Measurements from ENCODE around the gene TBX19.
A peak's percentile ranks its signal among the peaks of the same experiment; 100 is the strongest.

TBX19 gene

DNA sequence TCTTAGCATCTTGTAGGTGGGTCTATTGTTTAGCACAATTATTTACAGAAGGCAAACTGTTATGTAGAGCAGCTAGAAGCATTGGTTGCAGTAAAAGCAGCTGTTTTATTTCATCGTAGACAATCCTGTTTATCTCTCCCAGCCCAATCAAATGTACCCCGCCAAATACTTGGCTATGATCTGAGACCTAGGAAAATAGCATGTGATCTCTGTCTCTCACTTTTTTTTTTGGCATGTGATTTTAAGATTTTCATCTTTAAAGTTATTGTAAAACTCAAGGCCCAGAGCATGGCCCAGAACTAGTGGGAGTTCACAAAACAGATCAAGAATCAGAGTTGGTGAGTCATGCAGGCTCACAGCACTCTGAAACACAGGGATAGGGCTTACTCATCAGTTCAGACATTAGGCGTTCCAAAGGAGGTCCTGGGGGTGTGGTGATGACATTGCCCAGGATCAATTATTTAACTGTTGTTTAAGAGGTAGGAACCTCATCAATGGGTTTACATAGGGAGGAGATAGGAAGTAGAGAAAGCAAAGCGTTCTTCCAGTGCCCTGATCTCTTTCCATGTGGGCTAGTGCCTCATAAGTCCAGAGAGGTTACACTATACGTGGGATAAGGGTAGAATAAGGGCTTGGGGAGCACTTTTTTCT, 40.2 kb downstream of the TBX19 start:
- Mint-ChIP-seq H3K36me3 (ENCODE audit: low read depth) (peaks cover 11% of the 10 kb centered on the region), H3K4me1 (ENCODE audit: low read depth) (peaks cover 27% of the 10 kb centered on the region), H3K9me3 (no peaks in the 10 kb centered on the region), H3K27me3 (ENCODE audit: low read depth) (no peaks in the 10 kb centered on the region), H3K27ac (no peak overlapping the region), H3K4me3 (no peak overlapping the region)

DNA sequence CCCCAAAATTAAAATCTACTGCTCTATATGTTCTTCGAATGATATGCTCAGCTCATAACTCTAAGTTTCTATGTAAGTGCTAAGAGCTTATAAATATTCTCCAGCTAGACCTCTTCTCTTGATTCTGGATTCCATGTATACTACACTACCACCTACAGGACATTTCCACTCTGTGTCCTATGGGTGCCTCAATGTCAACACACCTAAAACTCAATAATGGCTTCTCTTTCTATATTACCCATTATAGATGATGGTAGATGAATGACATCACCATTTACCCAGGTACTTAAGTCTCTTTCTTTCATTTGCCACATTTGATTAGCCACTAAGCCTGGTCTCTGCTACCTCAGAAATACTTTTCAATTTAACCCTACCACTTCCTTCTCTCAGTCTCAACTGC, 41.3 kb downstream of the TBX19 start:
- no peaks in the 10 kb centered on the region for H3K9me3 Mint-ChIP-seq
- no peaks in the 10 kb centered on the region for H3K27me3 Mint-ChIP-seq (ENCODE audit: low read depth)
- H3K4me3 Mint-ChIP-seq: no peak overlapping the region
- H3K27ac Mint-ChIP-seq: no peak overlapping the region
- H3K36me3 Mint-ChIP-seq (ENCODE audit: low read depth): peaks cover 8% of the 10 kb centered on the region
- H3K4me1 Mint-ChIP-seq (ENCODE audit: low read depth): peaks cover 27% of the 10 kb centered on the region

DNA sequence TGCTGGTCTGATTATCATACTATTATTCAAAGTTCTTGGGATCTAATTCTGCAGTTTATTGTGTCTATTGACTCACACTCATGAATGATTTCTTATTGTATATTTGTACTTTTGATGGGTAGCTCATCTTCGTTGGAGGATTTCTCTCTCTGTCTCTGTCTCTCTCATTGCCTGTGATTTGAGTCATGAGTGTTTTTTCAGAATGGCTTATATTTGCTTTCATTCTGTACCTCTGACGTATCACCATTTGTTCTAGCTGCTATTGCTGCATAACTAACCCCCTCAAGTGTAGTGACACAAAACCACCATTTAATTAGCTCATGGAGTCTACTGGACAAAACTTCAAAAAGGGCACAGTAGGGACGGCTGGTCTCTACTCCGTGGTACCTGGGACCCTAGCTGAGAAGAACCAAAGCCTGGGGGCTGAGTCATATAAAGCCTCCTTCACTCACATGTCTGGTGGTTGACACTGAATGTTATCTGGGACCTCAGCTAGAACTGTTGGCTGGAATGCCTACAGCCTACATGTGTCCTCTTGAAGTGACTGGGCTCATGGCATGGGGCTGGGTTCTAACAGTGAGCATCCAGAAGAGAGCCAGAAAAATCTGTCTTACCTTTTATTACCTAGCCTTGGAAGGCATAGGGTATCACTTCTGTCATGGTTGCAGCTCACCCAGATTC, 44.2 kb downstream of the TBX19 start:
- H3K9me3 Mint-ChIP-seq: no peaks in the 10 kb centered on the region
- H3K27me3 Mint-ChIP-seq (ENCODE audit: low read depth): no peaks in the 10 kb centered on the region
- no peak overlapping the region for H3K4me3 Mint-ChIP-seq
- H3K36me3 Mint-ChIP-seq (ENCODE audit: low read depth): no peaks in the 10 kb centered on the region
- H3K27ac Mint-ChIP-seq: no peak overlapping the region
- H3K4me1 Mint-ChIP-seq (ENCODE audit: low read depth): peaks cover 13% of the 10 kb centered on the region

DNA sequence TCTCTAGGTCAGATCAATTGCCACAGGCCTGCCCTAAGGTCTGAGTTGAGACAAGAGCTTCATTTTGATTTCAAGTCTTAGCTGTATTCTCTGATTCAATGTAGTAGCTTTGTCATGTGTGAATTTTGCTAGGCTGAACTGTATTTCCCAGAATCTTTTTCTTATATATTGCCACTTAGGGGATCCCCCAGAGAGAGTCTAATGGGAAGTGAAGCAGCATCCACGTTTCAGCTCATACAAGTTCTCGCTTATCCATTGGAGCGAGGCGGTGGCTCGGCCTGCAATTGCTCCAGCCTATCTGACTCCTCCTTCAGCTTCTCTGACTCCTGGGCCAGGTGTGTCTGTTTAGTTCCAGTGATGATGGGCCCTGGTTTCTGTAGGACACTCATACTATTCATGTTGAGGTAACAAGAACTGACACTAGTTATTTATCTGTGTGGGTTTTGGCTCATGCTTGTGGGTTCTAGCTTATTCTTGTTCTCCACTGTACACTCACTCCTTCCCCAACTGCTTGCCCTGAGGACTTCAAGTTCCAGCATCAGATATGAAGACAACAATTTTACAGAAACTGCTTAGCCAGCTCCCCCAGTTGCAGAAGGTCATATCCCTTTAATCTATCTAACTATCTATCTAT, 48.2 kb downstream of the TBX19 start:
- no peaks in the 10 kb centered on the region for H3K36me3 Mint-ChIP-seq (ENCODE audit: low read depth)
- H3K27me3 Mint-ChIP-seq (ENCODE audit: low read depth): no peaks in the 10 kb centered on the region
- no peak overlapping the region for H3K4me3 Mint-ChIP-seq
- H3K27ac Mint-ChIP-seq: no peak overlapping the region
- H3K4me1 Mint-ChIP-seq (ENCODE audit: low read depth): peaks cover 4% of the 10 kb centered on the region
- H3K9me3 Mint-ChIP-seq: no peaks in the 10 kb centered on the region

DNA sequence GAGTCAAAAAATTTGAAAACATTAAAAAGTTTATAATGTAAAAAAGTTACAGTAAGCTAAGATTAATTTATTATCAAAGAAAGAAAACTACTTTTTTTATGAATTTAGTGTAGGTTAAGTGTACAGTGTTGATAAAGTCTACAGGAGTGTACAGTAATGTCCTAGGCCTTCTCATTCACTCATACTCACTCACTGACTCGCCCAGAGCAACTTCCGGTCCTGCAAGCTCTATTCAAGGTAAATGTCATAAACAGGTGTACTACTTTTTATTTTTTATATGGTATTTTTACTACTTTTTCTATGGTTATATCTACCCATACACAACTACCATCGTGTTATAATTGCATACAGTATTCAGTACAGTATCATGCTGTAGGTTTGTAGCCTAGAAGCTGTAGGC, 49.6 kb downstream of the TBX19 start:
- Mint-ChIP-seq H3K36me3 (ENCODE audit: low read depth) (no peaks in the 10 kb centered on the region), H3K4me1 (ENCODE audit: low read depth) (no peaks in the 10 kb centered on the region), H3K27ac (no peak overlapping the region), H3K9me3 (no peaks in the 10 kb centered on the region), H3K27me3 (ENCODE audit: low read depth) (no peaks in the 10 kb centered on the region), H3K4me3 (no peak overlapping the region)

DNA sequence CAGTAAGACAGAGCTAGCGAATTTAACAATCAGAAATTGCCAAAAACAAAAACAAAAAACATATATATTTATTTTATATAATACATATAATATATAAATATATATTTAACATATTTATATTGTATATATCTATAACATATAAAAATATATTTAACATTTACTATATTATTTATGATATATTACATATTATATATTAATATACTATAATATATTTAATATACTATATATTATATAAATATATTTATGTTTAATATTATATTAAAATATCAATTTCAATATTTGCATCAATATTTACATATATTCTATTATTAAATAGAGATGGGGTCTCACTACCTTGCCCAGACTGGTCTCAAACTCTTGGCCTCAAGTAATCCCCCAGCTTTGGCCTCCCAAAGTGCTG, 50.9 kb downstream of the TBX19 start:
- H3K36me3 Mint-ChIP-seq (ENCODE audit: low read depth): no peaks in the 10 kb centered on the region
- no peaks in the 10 kb centered on the region for H3K9me3 Mint-ChIP-seq
- H3K27me3 Mint-ChIP-seq (ENCODE audit: low read depth): no peaks in the 10 kb centered on the region
- H3K27ac Mint-ChIP-seq: no peak overlapping the region
- H3K4me1 Mint-ChIP-seq (ENCODE audit: low read depth): peaks cover 3% of the 10 kb centered on the region
- no peak overlapping the region for H3K4me3 Mint-ChIP-seq

DNA sequence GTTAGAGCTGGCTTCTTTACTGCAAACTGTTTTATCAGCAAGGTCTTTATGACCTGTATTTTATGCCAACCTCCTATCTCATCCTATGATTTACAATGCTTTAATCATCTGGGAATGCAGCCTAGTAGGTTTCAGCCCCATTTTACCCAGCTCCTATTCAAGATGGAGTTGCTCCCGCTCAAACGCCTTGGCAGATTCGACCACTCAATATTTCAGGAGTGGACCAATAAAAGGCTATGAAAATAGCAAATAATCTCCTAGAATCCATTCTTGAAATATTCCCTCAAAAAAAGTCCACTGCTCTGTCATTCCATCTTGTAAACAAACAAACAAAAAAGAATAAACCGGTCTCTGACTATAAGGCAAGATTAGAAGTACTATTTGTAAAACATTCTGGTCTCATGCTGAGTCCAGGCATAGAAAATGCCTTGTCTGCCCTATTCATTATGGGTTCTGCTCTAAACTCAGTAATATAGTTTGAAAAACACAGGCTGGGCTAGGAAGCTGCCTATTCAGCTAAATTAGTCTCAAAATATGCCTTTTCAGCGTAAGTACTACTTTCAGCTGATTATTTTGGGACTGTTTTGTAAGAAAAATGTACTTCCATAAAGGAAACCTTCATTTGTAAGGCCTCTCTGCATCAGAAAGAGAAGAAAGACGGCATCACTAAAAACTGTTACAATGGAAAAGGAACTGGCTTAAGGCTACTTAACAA, 53.0 kb downstream of the TBX19 start:
- H3K27ac Mint-ChIP-seq: no peak overlapping the region
- H3K4me1 Mint-ChIP-seq (ENCODE audit: low read depth): peaks cover 9% of the 10 kb centered on the region
- peaks cover 3% of the 10 kb centered on the region for H3K27me3 Mint-ChIP-seq (ENCODE audit: low read depth)
- H3K9me3 Mint-ChIP-seq: no peaks in the 10 kb centered on the region
- no peak overlapping the region for H3K4me3 Mint-ChIP-seq
- H3K36me3 Mint-ChIP-seq (ENCODE audit: low read depth): peaks cover 6% of the 10 kb centered on the region

DNA sequence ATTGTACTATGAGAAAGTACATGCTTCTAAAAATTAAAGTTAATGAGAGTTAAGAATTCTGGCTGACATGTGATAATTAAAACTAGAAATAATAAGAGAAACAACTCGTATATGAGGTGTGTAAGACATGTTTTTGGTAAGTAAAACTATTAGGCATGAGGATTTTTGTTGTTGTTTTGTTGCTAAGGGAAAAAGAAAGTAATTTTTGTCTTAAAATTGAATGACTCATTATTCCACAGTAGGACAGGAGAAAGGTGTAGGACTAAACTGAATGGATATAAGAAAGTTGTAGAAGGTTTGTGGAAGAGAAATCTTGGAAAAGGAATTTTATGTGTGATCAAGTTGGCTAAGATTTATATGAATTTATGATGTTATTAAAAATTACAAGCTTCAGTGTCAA, 54.8 kb downstream of the TBX19 start:
- peaks cover 6% of the 10 kb centered on the region for H3K36me3 Mint-ChIP-seq (ENCODE audit: low read depth)
- no peaks in the 10 kb centered on the region for H3K9me3 Mint-ChIP-seq
- H3K4me1 Mint-ChIP-seq (ENCODE audit: low read depth): peaks cover 17% of the 10 kb centered on the region
- H3K4me3 Mint-ChIP-seq: no peak overlapping the region
- H3K27me3 Mint-ChIP-seq (ENCODE audit: low read depth): peaks cover 3% of the 10 kb centered on the region
- no peak overlapping the region for H3K27ac Mint-ChIP-seq

DNA sequence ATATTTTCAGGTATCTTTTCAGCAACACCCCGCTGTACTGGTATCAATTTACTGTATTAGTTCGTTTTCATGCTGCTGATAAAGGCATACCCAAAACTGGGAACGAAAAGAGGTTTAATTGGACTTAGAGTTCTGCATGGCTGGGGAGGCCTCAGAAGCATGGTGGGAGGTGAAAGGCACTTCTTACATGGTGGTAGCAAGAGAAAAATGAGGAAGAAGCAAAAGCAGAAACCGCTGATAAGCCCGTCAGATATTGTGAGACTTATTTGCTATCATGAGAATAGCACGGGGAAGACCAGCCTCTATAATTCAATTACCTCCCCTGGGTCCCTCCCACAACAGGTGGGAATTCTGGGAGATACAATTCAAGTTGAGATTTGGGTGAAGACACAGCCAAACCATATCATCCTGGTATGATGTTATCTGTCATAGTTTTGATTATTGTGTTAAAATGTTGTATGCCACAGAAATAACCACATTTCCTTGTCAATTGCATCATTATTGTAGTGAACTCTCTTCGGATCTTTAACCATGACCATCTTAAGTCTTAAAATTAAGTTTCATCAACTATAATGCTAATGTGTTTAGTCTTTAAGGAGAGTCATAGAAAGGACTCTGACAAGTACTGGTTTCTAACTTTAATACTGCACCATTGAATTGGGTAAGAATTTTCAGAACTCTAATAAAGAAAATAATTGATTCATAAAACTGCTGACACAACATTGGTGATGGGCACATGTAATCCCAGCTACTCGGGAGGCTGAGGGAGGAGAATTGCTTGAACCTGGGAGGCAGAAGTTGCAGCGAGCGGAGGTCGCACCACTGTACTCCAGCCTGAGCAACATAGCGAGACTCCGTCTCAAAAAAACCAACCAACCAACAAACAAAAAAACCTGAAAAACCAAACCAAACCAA, 58.2 kb downstream of the TBX19 start:
- Mint-ChIP-seq H3K36me3 (ENCODE audit: low read depth) (peaks cover 11% of the 10 kb centered on the region), H3K27ac (peak overlapping the region; percentile 22), H3K9me3 (peaks cover 4% of the 10 kb centered on the region), H3K27me3 (ENCODE audit: low read depth) (peaks cover 3% of the 10 kb centered on the region), H3K4me1 (ENCODE audit: low read depth) (peaks cover 45% of the 10 kb centered on the region), H3K4me3 (no peak overlapping the region)

DNA sequence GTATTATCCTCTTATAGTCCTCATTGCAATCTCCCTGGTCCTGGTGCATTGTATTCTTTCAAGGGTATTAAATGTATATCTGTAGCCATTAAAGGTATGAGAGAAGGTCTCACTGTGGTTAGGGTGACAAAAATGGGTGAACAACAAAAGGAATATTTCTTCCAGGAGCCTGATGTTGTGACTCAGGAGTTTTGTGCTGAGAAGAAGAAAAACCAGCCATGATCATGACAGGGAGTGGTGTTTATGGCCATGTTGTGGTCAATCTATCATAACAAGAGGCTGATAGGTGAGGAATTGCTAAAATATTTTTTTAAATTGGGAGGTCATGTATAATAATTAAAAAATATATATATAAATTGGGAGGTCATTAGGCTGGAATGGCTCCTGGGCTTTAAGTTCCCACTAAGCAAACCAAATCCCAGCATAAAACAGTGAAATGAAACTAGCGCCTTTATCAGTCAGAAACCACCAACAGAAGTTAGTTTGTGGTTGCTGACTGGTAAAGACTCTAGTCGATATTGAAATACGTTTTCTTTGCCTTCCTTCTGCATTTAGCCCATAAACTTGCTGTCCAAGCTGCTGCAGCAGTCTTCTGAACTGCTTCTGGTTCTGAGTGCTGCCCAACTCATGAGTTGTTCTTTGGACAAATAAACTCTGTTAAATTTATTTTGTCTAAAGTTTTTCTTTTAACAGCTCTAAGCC, 60.3 kb downstream of the TBX19 start:
- Mint-ChIP-seq H3K4me1 (ENCODE audit: low read depth) (peaks cover 45% of the 10 kb centered on the region), H3K27ac (peak overlapping the region; percentile 71), H3K4me3 (peak overlapping the region; percentile 8), H3K9me3 (peaks cover 4% of the 10 kb centered on the region), H3K36me3 (ENCODE audit: low read depth) (peaks cover 11% of the 10 kb centered on the region), H3K27me3 (ENCODE audit: low read depth) (peaks cover 3% of the 10 kb centered on the region)

DNA sequence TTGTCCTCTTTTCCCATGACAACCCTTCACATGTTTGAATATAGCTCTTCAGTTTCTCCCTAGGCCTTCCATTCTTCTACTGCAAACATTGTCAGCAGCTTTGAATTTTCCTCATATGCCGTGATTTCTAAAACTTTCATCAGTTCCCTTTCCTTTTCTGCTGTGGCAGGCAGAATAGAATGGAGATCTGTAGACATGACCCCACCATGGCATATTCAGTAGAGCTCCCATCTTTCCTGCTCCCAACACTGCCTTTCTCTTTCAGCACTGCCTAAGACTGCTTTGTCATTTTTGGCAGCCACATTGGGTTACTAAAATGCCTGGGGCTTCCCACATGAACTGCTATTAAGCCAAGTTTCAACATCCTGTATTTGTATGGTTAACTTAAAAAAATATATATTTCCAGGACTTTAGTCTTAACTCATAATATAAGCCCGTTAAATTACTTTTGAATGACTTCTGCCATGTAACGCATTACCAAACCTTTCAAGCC, 60.9 kb downstream of the TBX19 start:
- H3K9me3 Mint-ChIP-seq: peaks cover 4% of the 10 kb centered on the region
- H3K4me1 Mint-ChIP-seq (ENCODE audit: low read depth): peaks cover 51% of the 10 kb centered on the region
- peaks cover 3% of the 10 kb centered on the region for H3K27me3 Mint-ChIP-seq (ENCODE audit: low read depth)
- H3K36me3 Mint-ChIP-seq (ENCODE audit: low read depth): peaks cover 11% of the 10 kb centered on the region
- peak overlapping the region; percentile 71 for H3K27ac Mint-ChIP-seq
- peak overlapping the region; percentile 1 for H3K4me3 Mint-ChIP-seq

DNA sequence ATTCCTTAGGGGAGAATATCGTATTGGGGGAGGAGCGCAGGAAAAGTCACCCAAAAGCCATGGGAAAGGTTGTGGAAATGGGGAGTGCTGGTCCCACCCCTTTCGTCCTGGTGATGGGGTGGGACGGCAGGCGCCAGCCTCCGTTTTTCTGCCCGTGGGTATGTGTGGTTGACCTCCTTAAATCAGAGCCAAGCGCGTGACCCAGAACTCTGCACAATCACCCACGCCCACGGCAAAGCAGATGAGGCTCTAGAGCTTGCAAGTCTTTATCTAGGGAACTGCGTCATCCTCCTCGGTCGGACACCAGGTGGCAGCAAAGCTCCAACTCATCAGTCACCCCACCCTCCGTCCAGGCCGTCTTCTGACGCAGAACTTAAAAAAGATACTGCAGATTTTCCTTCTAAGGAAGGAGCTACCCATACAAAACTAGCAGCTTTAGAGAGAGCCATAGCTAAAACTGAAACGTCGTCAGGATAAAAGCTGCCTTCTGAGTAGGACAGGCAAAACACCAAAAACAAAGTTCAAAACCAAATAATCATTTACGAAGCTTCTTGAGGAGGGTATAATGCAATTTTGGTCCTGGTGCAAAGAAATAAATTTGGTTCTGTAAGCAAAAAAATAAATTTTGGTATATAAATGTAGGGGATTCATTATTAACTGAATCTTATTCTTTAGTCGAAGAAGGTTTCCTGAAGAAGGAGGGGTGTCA, 62.0 kb downstream of the TBX19 start:
- H3K27ac Mint-ChIP-seq: peak overlapping the region; percentile 72
- H3K4me1 Mint-ChIP-seq (ENCODE audit: low read depth): peaks cover 57% of the 10 kb centered on the region
- no peak overlapping the region for H3K4me3 Mint-ChIP-seq
- peaks cover 3% of the 10 kb centered on the region for H3K27me3 Mint-ChIP-seq (ENCODE audit: low read depth)
- peaks cover 7% of the 10 kb centered on the region for H3K9me3 Mint-ChIP-seq
- peaks cover 14% of the 10 kb centered on the region for H3K36me3 Mint-ChIP-seq (ENCODE audit: low read depth)

DNA sequence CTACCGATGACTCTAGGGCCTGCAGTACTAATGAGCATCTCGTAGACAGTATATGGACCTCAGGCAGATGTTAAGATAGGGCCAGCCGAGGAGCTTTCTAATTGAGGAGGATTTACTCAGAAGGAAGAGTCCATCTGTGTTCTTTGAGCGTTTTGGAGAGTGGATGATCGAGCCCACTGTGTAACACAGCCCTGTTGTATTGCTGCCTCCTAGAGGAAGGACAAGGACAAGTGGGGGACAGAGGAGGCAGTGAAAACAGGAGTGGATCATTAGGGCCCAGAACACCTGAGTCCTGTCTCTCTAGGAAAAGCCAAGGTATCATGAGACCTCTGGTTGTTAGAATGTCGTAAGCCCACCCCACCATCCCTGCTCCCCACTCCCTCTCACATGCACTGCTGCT, 62.9 kb downstream of the TBX19 start:
- H3K4me3 Mint-ChIP-seq: no peak overlapping the region
- H3K9me3 Mint-ChIP-seq: peaks cover 14% of the 10 kb centered on the region
- peaks cover 1% of the 10 kb centered on the region for H3K27me3 Mint-ChIP-seq (ENCODE audit: low read depth)
- peak overlapping the region; percentile 8 for H3K27ac Mint-ChIP-seq
- peaks cover 13% of the 10 kb centered on the region for H3K36me3 Mint-ChIP-seq (ENCODE audit: low read depth)
- H3K4me1 Mint-ChIP-seq (ENCODE audit: low read depth): peaks cover 61% of the 10 kb centered on the region

Measured in T-helper 1 cell treated with Interleukin-12 subunit alpha and Interleukin-12 subunit beta and Interleukin-4 antibody, amounts not matched to agents 30 μg/mL and 1 μg/mL, for 36 hours (primary cell).